A673 (cell line): Measurements from ENCODE around the gene RFX2.

Experiments used
- CTCF ChIP-seq: fragments of 300-800, 200-600 bp; sonication (generic); conservative IDR thresholded peaks from 2 replicates; pipeline ENCODE4 v1.5.1; 2017; ENCODE audit warnings: low read depth, mild to moderate bottlenecking, antibody characterized with exemption, low read length, moderate library complexity, mixed read lengths
- EZH2 ChIP-seq: fragments of 200-600 bp; sonication (generic); IDR thresholded peaks from 2 replicates; pipeline ENCODE4 v1.6.1; 2017; ENCODE audit warnings: borderline replicate concordance, low read depth, mild to moderate bottlenecking, mixed read lengths, antibody characterized with exemption, low read length; ENCODE audit not compliant: poor library complexity, severe bottlenecking

DNA sequence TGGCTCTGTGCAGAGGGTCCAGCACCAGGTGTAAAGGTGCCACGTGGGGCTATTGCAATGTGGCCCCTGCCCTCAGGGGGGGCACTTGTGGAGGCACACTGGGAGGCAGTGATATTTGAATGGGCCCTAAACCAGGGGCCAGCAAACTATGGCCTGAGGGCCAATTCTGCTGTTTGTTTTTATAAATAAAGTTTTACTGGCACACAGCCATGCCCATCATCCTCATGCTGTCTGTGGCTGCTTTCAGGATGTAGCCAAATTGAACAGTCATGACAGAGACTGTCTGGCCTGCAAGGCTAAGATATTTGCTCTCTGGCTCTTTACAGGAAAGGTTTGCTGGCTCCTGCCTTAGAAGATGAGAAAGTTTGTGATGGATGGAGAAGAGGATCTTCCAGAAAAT, 98.5 kb downstream of the RFX2 start:
- TF ChIP-seq CTCF, result no peak
- no peak for TF ChIP-seq EZH2
